Ascending aorta (tissue), 2 donors: Measurements from ENCODE around the gene PRR33. TPM values are rescaled to one million over a fixed set of nuclear protein-coding genes. Genes with fewer than 3 reads are reported as not detected.

Source experiments
- DNase-seq, 2 donors: peaks; one replicate each; pipeline ENCODE4 v3.0.0-alpha.2; 2019; ENCODE audit warnings: low spot score in 2 of 2
- H3K27ac ChIP-seq, 2 donors: fragments of 200-600 bp; sonication (generic); one replicate each; pipeline ENCODE4 v1.5.1; 2016 to 2017; ENCODE audit warnings: mild to moderate bottlenecking in 1 of 2
- H3K27me3 ChIP-seq: fragments of 200-600 bp; sonication (generic); one replicate; pipeline ENCODE4 v1.5.1; 2017
- H3K36me3 ChIP-seq, 2 donors: fragments of 200-600 bp; sonication (generic); one replicate each; pipeline ENCODE4 v1.5.1; 2016
- H3K4me1 ChIP-seq, 2 donors: fragments of 200-600 bp; sonication (generic); one replicate each; pipeline ENCODE4 v1.5.1; 2016 to 2017; ENCODE audit warnings: mild to moderate bottlenecking in 1 of 2
- H3K4me3 ChIP-seq, 2 donors: fragments of 200-600 bp; sonication (generic); one replicate each; pipeline ENCODE4 v1.5.1; 2016 to 2017; ENCODE audit warnings: mild to moderate bottlenecking in 1 of 2
- H3K9me3 ChIP-seq, 2 donors: fragments of 200-600 bp; sonication (generic); one replicate each; pipeline ENCODE4 v1.5.1; 2016
- CTCF ChIP-seq, 3 experiments: fragments of 200-600 bp in 2 of 3; fragments of 450-650 bp in 1 of 3; sonication (generic) in 2 of 3; IDR thresholded peaks; one replicate each; pipeline ENCODE4 v1.5.1; 2016 to 2019; ENCODE audit warnings: antibody characterized with exemption in 3 of 3, mild to moderate bottlenecking in 1 of 3, moderate library complexity in 1 of 3
- intact Hi-C: fragments of 100-400 bp; cut with DNase I; formaldehyde crosslinking; loops from one replicate; pipeline ENCODE4 v1.15.1; 2023
- total RNA-seq: library from RNA; depleted of rRNA; stranded (reverse); fragments of >200 nt; gene quantifications from one replicate; pipeline ENCODE4 v1.1.0, GENCODE V29; 2016

The PRR33 gene
- total RNA-seq, 1 donor from 2014 or later: not detected

DNA sequence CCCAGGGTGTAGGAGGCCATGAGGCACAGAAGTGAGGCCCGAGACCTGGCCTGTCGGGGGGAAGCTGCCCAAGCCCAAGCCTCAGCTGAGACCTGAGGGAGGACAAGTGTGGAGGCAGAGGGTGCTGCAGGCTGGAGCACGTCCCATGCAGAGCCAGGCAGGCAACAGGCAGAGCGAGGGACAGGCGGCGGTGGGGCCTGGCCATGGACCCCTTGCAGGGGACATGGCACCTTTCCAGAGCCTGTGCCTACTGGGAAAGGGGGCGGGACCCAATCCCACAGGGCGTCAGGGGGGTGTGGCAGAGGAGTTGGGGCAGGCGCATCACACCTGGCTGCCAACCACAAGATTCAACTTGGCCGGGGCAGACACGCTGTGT is 48.6 kb downstream of the PRR33 start:
- Histone ChIP-seq H3K4me1 (no peaks in the 10 kb centered on the region), H3K27me3 (no peaks in the 10 kb centered on the region), H3K27ac (no peak overlapping the region), H3K9me3 (no peaks in the 10 kb centered on the region), H3K4me3 (no peak overlapping the region), H3K36me3 (no peaks in the 10 kb centered on the region)
- no peak for TF ChIP-seq CTCF (IDR thresholded peaks at IDR 0.05)
- DNase-seq: no peak
- intact Hi-C loops: no loop called here

GRCh38 chr11:1842149-1843097 is 49.3 kb downstream of the PRR33 start:
- H3K4me3 ChIP-seq: no peak overlapping the region
- DNase-seq: no peak
- H3K36me3 ChIP-seq: no peaks in the 10 kb centered on the region
- H3K27ac ChIP-seq: no peak overlapping the region
- intact Hi-C loops: no loop called here
- no peaks in the 10 kb centered on the region for H3K27me3 ChIP-seq
- no peak for TF ChIP-seq CTCF (IDR thresholded peaks at IDR 0.05)
- H3K9me3 ChIP-seq: no peaks in the 10 kb centered on the region
- H3K4me1 ChIP-seq: no peaks in the 10 kb centered on the region

- no peak for TF ChIP-seq CTCF (IDR thresholded peaks at IDR 0.05)
- Histone ChIP-seq H3K27me3 (no peaks in the 10 kb centered on the region), H3K4me3 (no peak overlapping the region), H3K27ac (no peak overlapping the region), H3K4me1 (no peaks in the 10 kb centered on the region), H3K36me3 (no peaks in the 10 kb centered on the region), H3K9me3 (no peaks in the 10 kb centered on the region)
- intact Hi-C loops: no loop called here
- no peak for DNase-seq
Measured at GRCh38 chr11:1841511-1842148, 50.1 kb downstream of the PRR33 start.

- H3K9me3 ChIP-seq: no peaks in the 10 kb centered on the region
- no peak overlapping the region for H3K4me3 ChIP-seq
- no peaks in the 10 kb centered on the region for H3K27me3 ChIP-seq
- no peaks in the 10 kb centered on the region for H3K36me3 ChIP-seq
- DNase-seq: no peak
- intact Hi-C loops: no loop called here
- H3K27ac ChIP-seq: no peak overlapping the region
- no peak for TF ChIP-seq CTCF (IDR thresholded peaks at IDR 0.05)
- H3K4me1 ChIP-seq: no peaks in the 10 kb centered on the region
Measured at GRCh38 chr11:1840780-1841480, 50.8 kb downstream of the PRR33 start.

GRCh38 chr11:1839924-1840779 is 51.5 kb downstream of the PRR33 start:
- Histone ChIP-seq H3K9me3 (no peaks in the 10 kb centered on the region), H3K36me3 (no peaks in the 10 kb centered on the region), H3K4me1 (no peaks in the 10 kb centered on the region), H3K27me3 (no peaks in the 10 kb centered on the region), H3K27ac (no peak overlapping the region), H3K4me3 (no peak overlapping the region)
- TF ChIP-seq CTCF (IDR thresholded peaks at IDR 0.05): no peak
- DNase-seq: no peak
- intact Hi-C loops: no loop called here
